OCI-LY3 (cell line): Measurements from ENCODE around the gene NLRC4.

ENCODE experiments used
- H2AFZ ChIP-seq: fragments of 200-600, 300-600 bp; shearing (Covaris generic); 2 replicates; pipeline ENCODE4 v1.6.0; 2014; ENCODE audit warnings: antibody characterized with exemption, low read depth, low read length
- H3K27ac ChIP-seq: fragments of 200-600, 300-600 bp; sonication (generic); 2 replicates; pipeline ENCODE4 v1.5.1; 2014; ENCODE audit warnings: mild to moderate bottlenecking, low read length, moderate library complexity, mixed read lengths
- H3K27me3 ChIP-seq: fragments of 200-600, 300-600 bp; sonication (generic); 2 replicates; pipeline ENCODE4 v1.6.1; 2014; ENCODE audit warnings: low read depth, low read length, mixed read lengths
- H3K36me3 ChIP-seq: fragments of 200-600, 300-600 bp; sonication (generic); replicated peaks from 2 replicates; pipeline ENCODE3; 2014; ENCODE audit warnings: low read depth, low read length, mixed read lengths
- H3K4me1 ChIP-seq: fragments of 300-600, 200-600 bp; sonication (generic); 2 replicates; pipeline ENCODE4 v1.6.1; 2014; ENCODE audit warnings: low read length, mixed read lengths
- H3K4me2 ChIP-seq: fragments of 200-600, 300-600 bp; sonication (generic); 2 replicates; pipeline ENCODE4 v1.6.1; 2014; ENCODE audit warnings: low read length, mixed read lengths
- H3K4me3 ChIP-seq: fragments of 300-600, 200-600 bp; sonication (generic); 2 replicates; pipeline ENCODE4 v1.5.1; 2014; ENCODE audit warnings: antibody characterized with exemption, mild to moderate bottlenecking, low read length, moderate library complexity
- H3K79me2 ChIP-seq: fragments of 300-600, 200-600 bp; shearing (Covaris generic); 2 replicates; pipeline ENCODE4 v1.6.1; 2014; ENCODE audit warnings: mild to moderate bottlenecking, low read length, mixed read lengths
- H3K9ac ChIP-seq: fragments of 300-600, 200-600 bp; shearing (Covaris generic); 2 replicates; pipeline ENCODE4 v1.6.0; 2014; ENCODE audit warnings: mild to moderate bottlenecking, low read length, moderate library complexity
- H3K9me3 ChIP-seq: fragments of 200-600, 300-600 bp; shearing (Covaris generic); 2 replicates; pipeline ENCODE4 v1.6.1; 2014; ENCODE audit warnings: low read length, mixed read lengths; ENCODE audit not compliant: insufficient read depth
- H4K20me1 ChIP-seq: fragments of 200-600, 300-600 bp; sonication (generic); 2 replicates; pipeline ENCODE4 v1.6.1; 2016; ENCODE audit warnings: low read length, mixed read lengths; ENCODE audit not compliant: insufficient read depth
- EZH2phosphoT487 ChIP-seq: fragments of 200-600 bp; shearing (Covaris generic); IDR thresholded peaks from 2 replicates; pipeline ENCODE4 v1.6.1; 2018; ENCODE audit warnings: antibody characterized with exemption, mixed run types, low read depth
- TF ChIP-seq, protein P1 (sequence below): fragments of 200-600, 300-600 bp; sonication (generic); IDR thresholded peaks from 2 replicates; pipeline ENCODE4 v1.5.1; 2014; ENCODE audit warnings: antibody characterized with exemption, low read length, low read depth

Gene NLRC4

DNA sequence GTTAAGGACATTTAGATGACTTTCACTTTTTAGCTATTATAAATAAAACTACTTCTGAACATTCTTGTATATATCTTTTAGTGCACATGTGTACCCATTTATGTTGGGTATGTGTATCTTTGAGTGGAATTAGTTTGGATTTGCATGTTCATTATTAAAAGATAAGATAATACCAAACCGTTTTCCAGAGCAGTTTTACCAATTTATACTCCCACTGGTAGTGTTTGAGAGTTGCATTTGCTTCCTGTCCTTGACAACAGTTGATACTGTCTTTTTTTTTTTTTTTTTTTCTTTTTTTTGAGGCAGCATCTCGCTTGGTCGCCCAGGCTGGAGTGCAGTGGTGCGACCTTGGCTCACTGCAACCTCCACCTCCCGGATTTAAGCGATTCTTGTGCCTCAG is 75.7 kb downstream of the NLRC4 start:
- no peaks in the 10 kb centered on the region for H4K20me1 ChIP-seq
- no peaks in the 10 kb centered on the region for H3K9me3 ChIP-seq
- no peaks in the 10 kb centered on the region for H3K27me3 ChIP-seq
- H3K36me3 ChIP-seq, result peaks cover 10% of the 10 kb centered on the region
- H3K27ac ChIP-seq, result no peak overlapping the region
- no peak overlapping the region for H3K4me3 ChIP-seq
- H2AFZ ChIP-seq, result no peak overlapping the region
- TF ChIP-seq, protein P1, sequence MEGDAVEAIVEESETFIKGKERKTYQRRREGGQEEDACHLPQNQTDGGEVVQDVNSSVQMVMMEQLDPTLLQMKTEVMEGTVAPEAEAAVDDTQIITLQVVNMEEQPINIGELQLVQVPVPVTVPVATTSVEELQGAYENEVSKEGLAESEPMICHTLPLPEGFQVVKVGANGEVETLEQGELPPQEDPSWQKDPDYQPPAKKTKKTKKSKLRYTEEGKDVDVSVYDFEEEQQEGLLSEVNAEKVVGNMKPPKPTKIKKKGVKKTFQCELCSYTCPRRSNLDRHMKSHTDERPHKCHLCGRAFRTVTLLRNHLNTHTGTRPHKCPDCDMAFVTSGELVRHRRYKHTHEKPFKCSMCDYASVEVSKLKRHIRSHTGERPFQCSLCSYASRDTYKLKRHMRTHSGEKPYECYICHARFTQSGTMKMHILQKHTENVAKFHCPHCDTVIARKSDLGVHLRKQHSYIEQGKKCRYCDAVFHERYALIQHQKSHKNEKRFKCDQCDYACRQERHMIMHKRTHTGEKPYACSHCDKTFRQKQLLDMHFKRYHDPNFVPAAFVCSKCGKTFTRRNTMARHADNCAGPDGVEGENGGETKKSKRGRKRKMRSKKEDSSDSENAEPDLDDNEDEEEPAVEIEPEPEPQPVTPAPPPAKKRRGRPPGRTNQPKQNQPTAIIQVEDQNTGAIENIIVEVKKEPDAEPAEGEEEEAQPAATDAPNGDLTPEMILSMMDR, result no peak
- TF ChIP-seq EZH2phosphoT487, result no peak
- H3K4me1 ChIP-seq, result peaks cover 23% of the 10 kb centered on the region
- H3K9ac ChIP-seq, result no peak overlapping the region
- H3K79me2 ChIP-seq, result no peaks in the 10 kb centered on the region
- no peak overlapping the region for H3K4me2 ChIP-seq

DNA sequence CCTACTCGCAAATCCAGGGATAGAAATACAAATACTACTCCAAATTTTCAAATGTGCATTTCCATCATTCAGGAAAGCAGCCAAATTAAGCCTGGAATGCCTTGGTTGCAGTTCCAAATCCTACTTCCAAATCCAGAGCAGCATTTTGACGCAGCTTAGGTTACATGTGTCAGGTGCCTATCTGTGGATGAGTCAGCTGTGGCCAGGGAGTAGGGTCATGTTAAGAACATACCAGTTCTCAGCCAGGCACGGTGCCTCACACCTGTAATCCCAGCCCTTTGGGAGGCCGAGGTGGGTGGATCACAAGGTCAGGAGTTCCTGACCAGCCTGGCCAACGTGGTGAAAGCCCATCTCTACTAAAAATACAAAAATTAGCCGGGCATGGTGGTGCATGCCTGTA is 82.0 kb downstream of the NLRC4 start:
- Histone ChIP-seq H3K36me3 (no peaks in the 10 kb centered on the region), H3K4me1 (no peaks in the 10 kb centered on the region), H3K4me2 (no peak overlapping the region), H3K27me3 (no peaks in the 10 kb centered on the region), H3K27ac (no peak overlapping the region), H3K9ac (no peak overlapping the region), H3K4me3 (no peak overlapping the region), H3K9me3 (no peaks in the 10 kb centered on the region), H3K79me2 (no peaks in the 10 kb centered on the region), H4K20me1 (no peaks in the 10 kb centered on the region), H2AFZ (no peak overlapping the region)
- no peak for TF ChIP-seq EZH2phosphoT487
- TF ChIP-seq, protein P1, result no peak
